K562 (cell line): ENCODE data around the gene XIRP2.

Experiments used
- POLR2A ChIP-seq: fragments of 450-650 bp; conservative IDR thresholded peaks from 2 replicates; pipeline ENCODE4 v1.6.1; 2016
- SAFB2 ChIP-seq: fragments of 200-400 bp; formaldehyde crosslinking; IDR thresholded peaks from 2 replicates; pipeline ENCODE4 v1.6.1; 2018; ENCODE audit warnings: borderline replicate concordance, low read length, low read depth, moderate library complexity; ENCODE audit not compliant: severe bottlenecking
- TCF7L2 ChIP-seq: fragments of 150-350 bp; IDR thresholded peaks from 2 replicates; pipeline ENCODE4 v1.6.1; 2016; ENCODE audit warnings: low read depth, mild to moderate bottlenecking, low read length, moderate library complexity
- TF ChIP-seq, protein P1 (sequence below), 3 experiments: IDR thresholded peaks in 2 of 3; conservative IDR thresholded peaks in 1 of 3; 2 replicates each; pipeline ENCODE4 v1.5.1; 2011 to 2012; ENCODE audit warnings: low read length in 3 of 3, mild to moderate bottlenecking in 3 of 3, control low read depth in 2 of 3, improper control_type of control experiment in 1 of 3, inconsistent platforms in 1 of 3, low read depth in 1 of 3, mixed read lengths in 1 of 3, moderate library complexity in 1 of 3; ENCODE audit not compliant: insufficient read depth in 2 of 3

DNA sequence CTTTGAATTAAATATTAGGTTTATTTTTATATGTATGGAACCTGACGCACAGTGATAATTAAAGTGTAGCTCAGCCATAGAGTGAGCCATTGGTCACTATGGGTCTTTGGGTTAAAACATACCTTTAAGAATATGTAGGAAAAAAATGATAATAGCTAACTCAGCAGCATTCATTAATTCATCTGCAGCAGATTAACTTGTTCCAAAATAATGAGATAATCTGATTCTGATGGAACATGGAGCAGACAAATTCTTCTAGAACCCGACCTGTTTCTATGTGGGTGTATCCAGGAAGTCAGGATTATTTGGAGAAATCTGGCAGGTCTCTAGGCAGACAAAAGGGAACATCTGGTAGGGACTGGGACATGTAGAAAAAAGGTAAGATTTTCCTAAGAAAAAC lies at the start of gene XIRP2:
- TF ChIP-seq, protein P1, sequence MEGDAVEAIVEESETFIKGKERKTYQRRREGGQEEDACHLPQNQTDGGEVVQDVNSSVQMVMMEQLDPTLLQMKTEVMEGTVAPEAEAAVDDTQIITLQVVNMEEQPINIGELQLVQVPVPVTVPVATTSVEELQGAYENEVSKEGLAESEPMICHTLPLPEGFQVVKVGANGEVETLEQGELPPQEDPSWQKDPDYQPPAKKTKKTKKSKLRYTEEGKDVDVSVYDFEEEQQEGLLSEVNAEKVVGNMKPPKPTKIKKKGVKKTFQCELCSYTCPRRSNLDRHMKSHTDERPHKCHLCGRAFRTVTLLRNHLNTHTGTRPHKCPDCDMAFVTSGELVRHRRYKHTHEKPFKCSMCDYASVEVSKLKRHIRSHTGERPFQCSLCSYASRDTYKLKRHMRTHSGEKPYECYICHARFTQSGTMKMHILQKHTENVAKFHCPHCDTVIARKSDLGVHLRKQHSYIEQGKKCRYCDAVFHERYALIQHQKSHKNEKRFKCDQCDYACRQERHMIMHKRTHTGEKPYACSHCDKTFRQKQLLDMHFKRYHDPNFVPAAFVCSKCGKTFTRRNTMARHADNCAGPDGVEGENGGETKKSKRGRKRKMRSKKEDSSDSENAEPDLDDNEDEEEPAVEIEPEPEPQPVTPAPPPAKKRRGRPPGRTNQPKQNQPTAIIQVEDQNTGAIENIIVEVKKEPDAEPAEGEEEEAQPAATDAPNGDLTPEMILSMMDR (IDR thresholded peaks at IDR 0.05 in 2 of 3, conservative IDR thresholded peaks at IDR 0.05 in 1 of 3; ENCODE audit: insufficient read depth in 2 of 3, low read depth in 1 of 3, low read length in 3 of 3) = no peak
- TF ChIP-seq SAFB2 (no peak), TCF7L2 (no peak), POLR2A (no peak)
